A673 (cell line): ENCODE results near the gene SMAGP. TPM values are rescaled to one million over a fixed set of nuclear protein-coding genes. Genes with fewer than 3 reads are reported as not detected.
"Not testable (repeated sequence)": the region's sequence is repeated elsewhere in the genome, so short reads cannot be mapped to it uniquely, and the experiment has no call there.

ENCODE experiments used
- BruUV-seq: library from RNA; stranded (reverse); fragments of 400-500 nt; replicated peaks from 2 replicates; lab custom pipeline; 2021; lab: Mats Ljungman, UMichigan
- CTCF ChIA-PET: fragments of 300-600 bp; sonication (Branson Sonifier 250); formaldehyde crosslinking; loops from one replicate; lab custom pipeline; 2022; ENCODE audit warnings: antibody characterized with exemption; lab: Charles Lee
- POLR2A ChIA-PET: fragments of 300-600 bp; sonication (Branson Sonifier 250); formaldehyde crosslinking; loops from one replicate; lab custom pipeline; 2022; ENCODE audit warnings: antibody characterized with exemption; ENCODE audit not compliant: low non-redundant PET; lab: Charles Lee
- DNase-seq: peaks from one replicate; pipeline ENCODE4 v3.0.0-alpha.2; 2015; ENCODE audit warnings: low spot score
- H3K27ac ChIP-seq: fragments of 200-600 bp; sonication (generic); 2 replicates; pipeline ENCODE4 v1.5.1; 2016; ENCODE audit warnings: mixed run types, low read depth, mild to moderate bottlenecking, mixed read lengths, antibody characterized with exemption, low read length; ENCODE audit not compliant: poor library complexity, severe bottlenecking
- H3K27me3 ChIP-seq: fragments of 200-600 bp; sonication (generic); replicated peaks from 2 replicates; pipeline ENCODE4 v1.6.1; 2017; ENCODE audit warnings: mixed run types, low read depth, mild to moderate bottlenecking, mixed read lengths, antibody characterized with exemption, low read length; ENCODE audit not compliant: insufficient read depth, poor library complexity
- H3K36me3 ChIP-seq: fragments of 200-600 bp; sonication (generic); 2 replicates; pipeline ENCODE4 v1.6.1; 2016; ENCODE audit warnings: mixed run types, mild to moderate bottlenecking, mixed read lengths, antibody characterized with exemption, low read length; ENCODE audit not compliant: insufficient read depth, poor library complexity, severe bottlenecking
- H3K4me1 ChIP-seq: fragments of 200-600 bp; sonication (generic); 2 replicates; pipeline ENCODE4 v1.6.1; 2017; ENCODE audit warnings: mixed run types, mild to moderate bottlenecking, mixed read lengths, antibody characterized with exemption, low read length; ENCODE audit not compliant: insufficient read depth, poor library complexity, severe bottlenecking
- H3K4me3 ChIP-seq: fragments of 200-600 bp; sonication (generic); 2 replicates; pipeline ENCODE4 v1.5.1; 2016; ENCODE audit warnings: low read depth, mixed run types, mild to moderate bottlenecking, mixed read lengths, low read length; ENCODE audit not compliant: poor library complexity, severe bottlenecking
- H3K9me3 ChIP-seq: fragments of 200-600 bp; sonication (generic); 2 replicates; pipeline ENCODE4 v1.6.1; 2016; ENCODE audit warnings: mixed run types, low read depth, mild to moderate bottlenecking, mixed read lengths, antibody characterized with exemption, low read length; ENCODE audit not compliant: poor library complexity, severe bottlenecking
- EZH2 ChIP-seq: fragments of 200-600 bp; sonication (generic); IDR thresholded peaks from 2 replicates; pipeline ENCODE4 v1.6.1; 2017; ENCODE audit warnings: borderline replicate concordance, low read depth, mild to moderate bottlenecking, mixed read lengths, antibody characterized with exemption, low read length; ENCODE audit not compliant: poor library complexity, severe bottlenecking
- intact Hi-C: fragments of 100-400 bp; cut with micrococcal nuclease; formaldehyde crosslinking; loops from one replicate; pipeline ENCODE4 v1.10.0; 2022; ENCODE audit not compliant: unreplicated experiment
- total RNA-seq: library from RNA; stranded (reverse); gene quantifications from 2 replicates; pipeline ENCODE4 v1.2.3, GENCODE V29; 2021
- TF ChIP-seq, protein P1 (sequence below): fragments of 300-800, 200-600 bp; sonication (generic); conservative IDR thresholded peaks from 2 replicates; pipeline ENCODE4 v1.5.1; 2017; ENCODE audit warnings: low read depth, mild to moderate bottlenecking, antibody characterized with exemption, low read length, moderate library complexity, mixed read lengths

The SMAGP gene
- total RNA-seq, 1 experiment from 2014 or later: 26.5 TPM

DNA sequence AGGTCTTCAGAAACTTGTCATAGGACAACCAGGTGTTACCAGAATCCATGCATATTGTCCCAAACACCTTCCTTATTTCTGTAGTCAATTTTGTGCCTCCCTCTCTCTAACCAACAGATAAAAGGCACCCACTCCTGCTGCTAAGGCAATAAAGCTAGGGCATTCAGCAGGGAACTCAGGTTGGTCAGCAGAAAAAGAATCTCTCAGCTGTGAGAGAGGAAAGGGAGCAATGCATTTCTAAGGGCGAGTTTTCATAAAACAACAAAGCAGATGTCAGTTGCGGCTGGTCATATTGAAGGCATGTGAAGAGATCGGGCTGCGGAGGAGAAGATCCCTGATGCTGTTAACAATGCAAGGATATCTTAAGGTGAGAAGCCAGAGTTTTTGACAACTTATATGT is 45.0 kb downstream of the SMAGP start:
- Histone ChIP-seq H3K4me1 (peaks cover 10% of the 10 kb centered on the region), H3K9me3 (no peaks in the 10 kb centered on the region), H3K27me3 (no peaks in the 10 kb centered on the region), H3K27ac (no peak overlapping the region), H3K4me3 (no peak overlapping the region), H3K36me3 (no peaks in the 10 kb centered on the region)
- ChIA-PET CTCF (no interaction called here), POLR2A (no interaction called here)
- no peak for DNase-seq
- intact Hi-C loops: no loop called here
- no TSS peak for BruUV-seq
- TF ChIP-seq, protein P1, sequence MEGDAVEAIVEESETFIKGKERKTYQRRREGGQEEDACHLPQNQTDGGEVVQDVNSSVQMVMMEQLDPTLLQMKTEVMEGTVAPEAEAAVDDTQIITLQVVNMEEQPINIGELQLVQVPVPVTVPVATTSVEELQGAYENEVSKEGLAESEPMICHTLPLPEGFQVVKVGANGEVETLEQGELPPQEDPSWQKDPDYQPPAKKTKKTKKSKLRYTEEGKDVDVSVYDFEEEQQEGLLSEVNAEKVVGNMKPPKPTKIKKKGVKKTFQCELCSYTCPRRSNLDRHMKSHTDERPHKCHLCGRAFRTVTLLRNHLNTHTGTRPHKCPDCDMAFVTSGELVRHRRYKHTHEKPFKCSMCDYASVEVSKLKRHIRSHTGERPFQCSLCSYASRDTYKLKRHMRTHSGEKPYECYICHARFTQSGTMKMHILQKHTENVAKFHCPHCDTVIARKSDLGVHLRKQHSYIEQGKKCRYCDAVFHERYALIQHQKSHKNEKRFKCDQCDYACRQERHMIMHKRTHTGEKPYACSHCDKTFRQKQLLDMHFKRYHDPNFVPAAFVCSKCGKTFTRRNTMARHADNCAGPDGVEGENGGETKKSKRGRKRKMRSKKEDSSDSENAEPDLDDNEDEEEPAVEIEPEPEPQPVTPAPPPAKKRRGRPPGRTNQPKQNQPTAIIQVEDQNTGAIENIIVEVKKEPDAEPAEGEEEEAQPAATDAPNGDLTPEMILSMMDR: no peak
- no peak for TF ChIP-seq EZH2

DNA sequence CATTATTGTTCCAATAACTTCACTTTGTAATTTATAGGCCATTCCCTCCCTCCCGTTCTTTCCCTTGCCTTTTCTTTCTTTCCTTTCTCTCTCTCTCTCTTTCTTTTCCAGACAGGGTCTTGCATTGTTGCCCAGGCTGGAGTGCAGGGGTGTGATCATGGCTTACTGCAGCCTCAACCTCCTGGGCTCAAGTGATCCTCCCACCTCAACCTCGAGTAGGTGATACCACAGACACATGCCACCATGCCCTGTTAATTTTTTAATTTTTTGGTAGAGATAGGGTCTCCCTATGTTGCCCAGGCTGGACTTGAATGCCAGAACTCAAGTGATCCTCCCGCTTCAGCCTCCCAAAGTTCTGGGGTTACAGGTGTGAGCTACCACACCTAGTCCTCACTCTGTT is 45.6 kb downstream of the SMAGP start:
- CTCF ChIA-PET: no interaction called here
- H3K27ac ChIP-seq: no peak overlapping the region
- no peak overlapping the region for H3K4me3 ChIP-seq
- no peaks in the 10 kb centered on the region for H3K36me3 ChIP-seq
- BruUV-seq: no TSS peak
- intact Hi-C loops: no loop called here
- TF ChIP-seq, protein P1: no peak
- TF ChIP-seq EZH2: no peak
- H3K4me1 ChIP-seq: peaks cover 10% of the 10 kb centered on the region
- no peaks in the 10 kb centered on the region for H3K9me3 ChIP-seq
- DNase-seq: no peak
- POLR2A ChIA-PET: no interaction called here
- H3K27me3 ChIP-seq: no peaks in the 10 kb centered on the region

GRCh38 chr12:51222461-51222860 is 47.8 kb downstream of the SMAGP start:
- CTCF ChIA-PET: no interaction called here
- no TSS peak for BruUV-seq
- H3K9me3 ChIP-seq: no peaks in the 10 kb centered on the region
- H3K27me3 ChIP-seq: no peaks in the 10 kb centered on the region
- no peaks in the 10 kb centered on the region for H3K36me3 ChIP-seq
- H3K4me3 ChIP-seq: no peak overlapping the region
- POLR2A ChIA-PET: no interaction called here
- intact Hi-C loops: no loop called here
- H3K27ac ChIP-seq: no peak overlapping the region
- H3K4me1 ChIP-seq: peaks cover 17% of the 10 kb centered on the region
- TF ChIP-seq, protein P1: no peak
- no peak for TF ChIP-seq EZH2
- DNase-seq: no peak

DNA sequence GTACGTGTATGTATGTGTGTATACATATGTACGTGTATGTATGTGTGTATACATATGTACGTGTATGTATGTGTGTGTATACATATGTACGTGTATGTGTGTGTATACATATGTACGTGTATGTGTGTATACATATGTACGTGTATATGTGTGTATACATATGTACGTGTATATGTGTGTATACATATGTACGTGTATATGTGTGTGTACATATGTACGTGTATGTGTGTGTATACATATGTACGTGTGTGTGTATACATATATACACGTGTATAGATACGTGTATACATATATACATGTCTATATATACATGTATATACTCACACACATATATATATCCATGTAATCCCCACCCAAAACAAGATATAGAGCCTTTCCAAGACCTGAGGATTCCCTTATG is 50.4 kb downstream of the SMAGP start:
- BruUV-seq, CTCF ChIA-PET, H3K27me3 ChIP-seq, H3K4me3 ChIP-seq, H3K9me3 ChIP-seq, POLR2A ChIA-PET, H3K27ac ChIP-seq, H3K4me1 ChIP-seq, intact Hi-C loops, H3K36me3 ChIP-seq, DNase-seq: not testable (repeated sequence)
